ENCODE results near the gene CYBC1.
A peak's percentile ranks its signal among the peaks of the same experiment; 100 is the strongest.
"Not testable (repeated sequence)": the region's sequence is repeated elsewhere in the genome, so short reads cannot be mapped to it uniquely, and the experiment has no call there.

Gene CYBC1

DNA sequence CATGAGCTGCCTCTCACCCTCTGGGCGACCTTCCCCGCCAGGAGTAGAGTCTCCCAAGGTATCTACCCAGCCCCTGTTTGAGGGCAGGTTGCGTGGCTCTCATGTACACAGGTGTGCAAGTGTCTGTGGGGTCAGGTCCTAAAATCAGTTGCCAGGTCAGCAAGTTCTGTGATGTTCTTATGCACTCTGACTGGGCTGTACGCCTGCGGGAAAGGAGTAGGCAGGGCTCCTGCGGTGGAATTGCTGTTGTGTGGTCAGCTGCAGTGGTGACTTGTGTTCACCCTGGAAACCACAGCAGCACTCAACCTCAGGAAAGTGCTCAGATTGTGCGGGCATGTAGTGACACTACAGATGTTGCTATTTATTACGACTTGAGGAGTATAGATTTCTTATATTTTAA is 27.4 kb upstream of the CYBC1 start:
- no peak for DNase-seq (ENCODE audit: low read depth in 2 of 2)

DNA sequence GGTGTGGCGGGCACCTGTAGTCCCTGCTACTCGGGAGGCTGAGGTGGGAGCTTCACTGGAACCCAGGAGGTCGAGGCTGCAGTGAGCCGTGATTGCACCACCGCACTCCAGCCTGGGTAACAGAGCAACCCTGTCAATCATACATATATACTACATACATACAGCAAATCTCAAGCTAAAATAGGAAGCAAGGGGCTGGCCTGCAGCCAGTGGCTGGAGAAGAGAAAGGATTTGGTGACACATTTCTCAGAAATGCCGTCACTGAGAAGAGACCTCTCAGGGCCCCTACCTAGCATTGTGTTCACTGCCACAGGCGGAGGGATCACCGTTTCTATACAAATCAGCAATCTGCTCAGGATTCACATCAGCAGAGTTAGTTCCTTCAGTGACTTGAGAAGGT is 24.9 kb upstream of the CYBC1 start:
- DNase-seq (ENCODE audit: low read depth in 2 of 2) = no peak

DNA sequence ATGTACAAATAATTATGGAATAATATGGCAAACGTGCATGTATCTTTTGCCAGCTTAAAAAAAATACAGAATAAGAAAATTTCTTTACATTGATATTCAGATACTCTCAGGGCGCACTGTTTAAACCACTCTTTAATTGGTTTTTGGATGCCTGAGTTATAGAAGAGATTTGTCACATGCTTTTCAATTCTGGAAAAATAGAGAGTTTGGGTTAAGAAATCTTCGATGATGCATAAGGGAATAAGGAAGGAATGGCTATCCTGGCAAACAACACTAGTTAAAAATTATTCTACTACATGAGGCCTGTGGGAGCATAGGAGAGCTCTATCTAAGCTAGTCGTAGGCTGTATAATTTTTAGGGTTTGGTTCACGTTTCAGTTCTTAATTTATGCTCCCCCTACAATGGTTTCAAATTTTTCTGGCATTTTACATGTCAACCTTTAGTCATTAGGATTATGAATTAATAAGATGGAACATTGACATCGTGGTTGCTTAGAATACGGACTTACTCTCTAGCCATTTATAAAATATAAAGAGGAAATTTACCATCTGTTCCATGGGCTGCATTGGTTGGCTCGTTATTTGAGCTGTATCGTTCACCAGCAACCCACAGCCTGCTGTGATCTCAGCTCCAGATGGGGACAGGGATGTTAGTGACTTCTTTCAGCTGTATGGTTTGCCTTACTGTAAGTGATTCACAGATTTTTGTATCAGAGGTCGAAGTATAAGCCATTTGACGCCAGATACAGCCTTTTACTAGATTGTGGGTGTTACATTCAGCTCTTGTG is 23.9 kb upstream of the CYBC1 start:
- no peak for DNase-seq (ENCODE audit: low read depth in 2 of 2)

DNA sequence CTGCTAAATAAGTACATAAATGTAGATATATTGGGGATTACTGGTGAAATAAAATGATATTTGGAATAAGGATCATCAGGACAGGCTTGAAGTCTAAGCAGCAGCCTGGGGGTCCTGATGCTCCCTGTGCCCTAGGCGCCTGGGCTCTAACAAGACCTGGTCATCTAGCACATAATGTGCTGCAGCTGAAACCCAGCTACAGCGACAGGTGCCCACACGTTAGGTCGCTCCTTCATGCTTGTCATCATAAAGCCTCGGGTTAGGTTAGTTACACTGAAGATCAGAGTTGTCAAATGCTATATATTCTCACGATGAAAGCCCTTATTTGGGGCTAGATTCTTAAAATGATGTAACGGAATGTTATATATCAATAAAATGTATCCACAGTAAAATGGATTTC is 19.5 kb upstream of the CYBC1 start:
- no peak for DNase-seq (ENCODE audit: low read depth in 2 of 2)

DNA sequence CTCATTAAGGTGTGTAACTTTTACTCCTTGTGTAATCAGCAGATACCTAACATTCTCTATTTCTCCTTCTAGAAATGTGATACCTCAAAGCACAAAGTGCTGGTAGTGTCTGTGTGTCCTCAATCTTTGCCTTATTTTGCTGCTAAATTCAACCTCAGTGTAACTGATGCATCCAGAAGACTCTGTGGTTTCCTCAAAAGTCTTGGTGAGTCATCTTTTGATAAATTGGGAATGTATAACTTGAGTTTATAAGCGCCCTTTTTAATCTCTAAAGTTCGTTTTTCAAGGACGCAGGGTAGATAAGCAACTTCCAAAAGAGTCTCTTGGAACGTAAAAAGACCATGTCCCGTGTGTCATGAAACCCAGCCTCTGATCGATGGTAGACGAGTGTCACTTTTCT is 18.1 kb upstream of the CYBC1 start:
- no peak for DNase-seq (ENCODE audit: low read depth in 2 of 2)

DNA sequence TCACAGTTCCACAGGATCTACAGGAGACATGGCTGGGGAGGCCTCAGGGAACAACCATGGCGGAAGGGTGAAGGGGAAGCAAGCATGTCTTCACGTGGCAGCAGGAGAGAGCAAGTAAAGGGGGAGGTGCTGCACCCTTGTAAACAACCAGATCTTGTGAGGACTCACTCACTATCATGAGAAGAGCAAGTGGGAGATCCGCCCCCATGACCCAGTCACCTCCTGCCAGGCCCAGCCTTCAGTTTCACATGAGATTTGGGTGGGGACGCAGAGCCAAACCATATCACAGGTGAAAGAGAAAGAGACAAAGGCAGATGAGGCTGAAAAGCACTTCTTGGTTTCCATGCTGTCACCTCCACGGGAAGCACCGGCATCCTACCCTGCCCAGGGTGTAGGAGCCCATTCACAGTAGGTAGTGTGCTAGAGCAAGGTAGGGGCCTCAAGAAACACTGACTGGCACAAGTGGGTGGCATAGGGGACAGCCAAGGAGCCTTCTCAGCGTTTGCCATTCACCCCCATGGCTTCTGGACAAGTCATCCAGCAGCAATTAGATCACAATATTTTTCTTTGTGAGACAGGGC is 14.6 kb upstream of the CYBC1 start:
- DNase-seq (ENCODE audit: low read depth in 2 of 2) = no peak

DNA sequence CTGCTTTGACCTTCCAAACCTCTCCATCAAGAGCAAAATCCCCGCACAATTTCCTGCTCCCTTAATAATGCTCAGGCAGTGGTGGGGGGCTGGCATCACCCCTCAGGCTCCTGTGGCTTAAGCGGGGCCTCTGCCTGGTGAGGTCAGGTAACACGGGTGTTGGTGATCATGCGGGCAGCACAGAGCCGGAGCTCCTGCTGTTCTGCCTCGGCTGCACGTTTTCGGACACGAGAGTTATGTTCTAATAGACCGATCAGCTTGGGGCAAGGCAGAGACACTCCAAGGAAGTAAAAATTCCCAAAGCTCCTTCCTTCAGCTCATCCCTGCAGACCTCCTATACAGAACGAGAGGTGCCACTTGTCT is 14.0 kb upstream of the CYBC1 start:
- DNase-seq (ENCODE audit: low read depth in 2 of 2) = no peak

DNA sequence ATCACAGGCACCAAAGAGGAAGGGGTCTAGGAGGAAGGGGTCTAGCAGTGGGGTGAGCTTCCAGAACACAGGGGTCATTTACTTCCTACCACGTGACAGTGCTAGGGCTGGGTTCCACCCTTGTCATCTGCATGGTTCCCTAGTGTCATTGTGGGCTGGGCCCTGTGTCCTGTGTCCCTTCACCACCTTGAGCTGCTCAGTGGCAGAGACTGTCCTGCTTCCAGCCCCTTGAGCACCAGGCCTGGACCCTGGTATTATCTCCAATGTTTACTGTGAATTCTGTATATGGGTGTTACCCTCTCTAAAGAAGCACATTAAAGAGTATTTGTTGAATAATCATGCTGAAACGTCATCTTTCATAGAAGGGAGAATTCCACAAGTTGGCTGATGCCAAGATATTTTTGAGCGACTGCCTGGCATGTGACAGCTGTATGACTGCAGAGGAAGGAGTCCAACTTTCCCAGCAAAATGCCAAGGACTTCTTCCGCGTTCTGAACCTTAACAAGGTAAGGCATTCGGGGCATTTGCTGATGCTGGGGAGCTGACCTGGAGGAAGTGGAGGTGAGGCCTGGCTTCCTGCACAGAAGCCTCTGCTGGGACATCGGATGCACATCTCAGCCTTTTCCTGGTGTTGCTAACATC is 13.5 kb upstream of the CYBC1 start:
- DNase-seq (ENCODE audit: low read depth in 2 of 2) = no peak

DNA sequence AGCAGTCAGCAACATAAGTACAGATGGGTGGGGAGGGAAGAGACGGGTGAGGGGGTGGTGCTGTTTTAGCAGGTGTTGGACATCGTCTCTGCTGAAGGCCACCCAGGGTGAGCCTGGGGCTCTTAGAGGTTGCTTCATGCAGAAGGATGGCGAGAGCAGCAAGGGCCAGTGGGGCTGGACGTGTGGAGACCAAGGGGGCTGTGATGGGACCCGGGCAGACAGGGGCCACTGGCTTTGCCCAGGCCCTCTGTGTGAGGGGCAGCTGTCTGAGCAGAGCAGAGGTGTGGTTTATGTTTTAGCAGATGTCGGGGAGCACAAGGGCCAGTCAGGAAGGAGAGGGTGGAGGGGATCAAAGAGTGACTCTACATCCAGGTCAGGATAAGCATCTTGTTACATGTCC is 12.8 kb upstream of the CYBC1 start:
- DNase-seq (ENCODE audit: low read depth in 2 of 2) = no peak

DNA sequence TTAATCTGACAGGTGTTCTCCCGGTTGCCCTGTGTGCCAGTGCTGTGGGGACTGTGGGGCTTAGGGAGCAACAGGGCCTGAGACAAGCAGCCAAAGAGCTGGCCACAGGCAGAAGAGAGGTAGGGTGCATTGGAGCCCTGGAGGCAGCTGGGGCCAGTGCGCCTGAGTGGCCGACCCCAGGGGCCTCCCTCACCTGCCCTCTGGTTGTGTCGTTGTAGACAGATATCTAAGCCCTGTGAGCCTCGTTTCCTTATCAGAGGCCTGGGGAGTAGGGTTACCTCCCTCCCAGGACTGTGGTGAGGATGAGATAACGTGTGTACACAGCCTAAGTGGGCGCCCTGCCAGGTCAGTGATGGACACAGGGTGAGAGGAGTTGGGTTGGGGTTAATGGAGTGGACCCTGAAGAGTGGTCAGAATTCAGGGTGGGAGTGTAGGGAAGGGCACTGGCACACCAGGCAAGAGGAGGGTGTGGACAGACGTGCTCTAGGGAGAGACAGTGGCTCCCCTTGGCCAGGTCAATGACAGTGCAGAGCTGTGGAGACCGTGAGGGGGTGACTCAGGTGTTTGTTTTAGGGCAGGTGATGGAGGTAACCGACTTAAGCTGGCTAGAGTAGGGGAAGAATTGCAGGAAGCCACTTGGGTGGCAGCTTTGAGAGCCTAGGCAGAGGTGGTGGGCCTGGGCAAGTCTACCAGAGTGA is 11.4 kb upstream of the CYBC1 start:
- no peak for DNase-seq (ENCODE audit: low read depth in 2 of 2)

DNA sequence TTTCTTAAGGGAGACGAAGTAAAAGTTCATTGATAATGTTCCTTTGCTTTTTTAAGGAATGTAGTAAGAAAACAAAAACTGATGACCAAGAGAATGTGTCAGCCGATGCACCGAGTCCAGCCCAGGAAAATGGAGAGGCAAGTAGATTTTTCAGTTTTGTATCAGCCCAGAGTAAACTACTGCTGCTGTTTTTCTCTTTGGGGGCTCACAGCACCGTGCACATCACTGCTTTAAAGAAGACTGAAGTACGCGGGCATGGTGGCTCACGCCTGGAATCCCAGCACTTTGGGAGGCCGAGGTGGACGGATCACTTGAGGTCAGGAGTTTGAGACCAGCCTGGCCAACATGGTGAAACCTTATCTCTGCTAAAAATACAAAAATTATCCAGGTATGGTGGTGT is 9.4 kb upstream of the CYBC1 start:
- DNase-seq (ENCODE audit: low read depth in 2 of 2) = not testable (repeated sequence)

DNA sequence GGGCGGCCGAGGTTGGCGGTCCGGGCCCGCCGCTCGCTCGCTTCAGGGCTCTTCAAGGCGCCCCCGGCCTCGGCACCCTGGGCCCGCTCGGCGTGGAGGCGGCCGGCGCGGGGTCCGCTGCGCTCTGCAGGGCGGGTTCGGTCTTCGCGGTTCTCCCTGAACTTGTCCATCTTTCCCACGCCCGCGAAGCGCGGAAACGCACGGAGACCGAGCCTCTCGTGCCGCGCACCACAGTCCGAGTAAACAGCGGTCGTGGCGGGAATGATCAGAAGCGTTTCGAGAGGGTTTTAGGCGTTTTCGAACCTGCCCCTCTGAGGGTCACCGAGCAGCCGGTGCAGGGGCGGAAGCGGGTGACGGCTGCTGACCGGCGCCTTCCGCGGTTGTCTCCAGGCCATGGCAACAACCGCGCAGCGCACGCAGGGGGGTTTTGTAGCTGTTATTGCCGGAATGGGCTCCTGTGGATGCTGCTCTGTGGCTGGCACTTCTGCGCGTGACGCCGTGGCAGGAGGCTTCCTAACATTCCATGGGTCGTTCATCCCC is 8.4 kb upstream of the CYBC1 start:
- DNase-seq (ENCODE audit: low read depth in 2 of 2) = no peak

DNA sequence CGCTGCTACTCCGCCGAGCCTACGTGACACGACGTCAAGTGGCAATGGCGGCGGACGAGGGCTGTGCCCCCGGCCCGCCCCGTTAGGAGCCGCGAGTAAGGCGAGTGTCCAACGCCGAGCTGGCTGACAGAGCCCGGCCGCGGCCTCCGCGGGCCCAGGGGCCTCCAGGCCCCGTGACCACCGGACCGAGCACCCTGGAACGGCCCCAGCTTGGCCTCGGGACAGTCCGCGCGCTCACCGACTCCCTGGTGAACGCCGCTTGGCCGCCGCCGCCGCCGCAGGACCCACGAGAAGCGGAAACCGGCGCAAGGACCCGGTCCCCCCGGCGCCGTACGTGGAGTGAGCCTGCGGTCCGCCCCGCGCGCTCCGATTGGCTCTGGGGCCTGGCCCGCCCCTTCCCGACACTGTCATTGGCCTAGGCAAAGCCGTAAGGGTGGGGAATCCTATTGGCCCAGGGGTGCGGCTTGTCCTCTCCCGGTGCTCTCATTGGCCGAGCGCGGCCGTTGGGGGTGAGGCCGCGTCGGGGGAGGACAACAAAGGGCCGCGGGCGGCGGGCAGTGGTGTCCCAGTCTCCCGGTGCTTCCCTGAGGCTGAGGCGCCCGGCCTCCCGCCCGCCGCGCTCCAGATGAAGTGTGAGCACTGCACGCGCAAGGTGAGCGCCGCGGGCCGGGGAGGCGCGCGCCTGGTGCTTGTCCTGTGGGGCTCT is 7.8 kb upstream of the CYBC1 start, which contains the start of gene NARF:
NARF (plus strand) TSS at position 563 of the 706 bp plus-strand sequence; CDS start at position 626, 63 bp downstream.
- DNase-seq (ENCODE audit: low read depth in 2 of 2) = peak; percentile 91 to 96

DNA sequence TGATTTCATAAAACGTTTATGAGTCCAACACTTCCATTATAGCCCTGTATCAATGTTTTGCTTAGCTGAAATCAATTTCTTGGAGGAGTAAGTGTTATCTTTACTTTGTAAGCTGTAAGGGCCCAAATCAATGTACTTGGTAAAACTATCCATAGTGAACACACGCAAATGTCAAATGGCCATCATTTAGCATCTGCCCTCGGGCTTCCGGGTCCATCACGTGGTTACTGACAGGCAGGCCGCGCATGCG is 7.3 kb upstream of the CYBC1 start:
- DNase-seq (ENCODE audit: low read depth in 2 of 2) = no peak

DNA sequence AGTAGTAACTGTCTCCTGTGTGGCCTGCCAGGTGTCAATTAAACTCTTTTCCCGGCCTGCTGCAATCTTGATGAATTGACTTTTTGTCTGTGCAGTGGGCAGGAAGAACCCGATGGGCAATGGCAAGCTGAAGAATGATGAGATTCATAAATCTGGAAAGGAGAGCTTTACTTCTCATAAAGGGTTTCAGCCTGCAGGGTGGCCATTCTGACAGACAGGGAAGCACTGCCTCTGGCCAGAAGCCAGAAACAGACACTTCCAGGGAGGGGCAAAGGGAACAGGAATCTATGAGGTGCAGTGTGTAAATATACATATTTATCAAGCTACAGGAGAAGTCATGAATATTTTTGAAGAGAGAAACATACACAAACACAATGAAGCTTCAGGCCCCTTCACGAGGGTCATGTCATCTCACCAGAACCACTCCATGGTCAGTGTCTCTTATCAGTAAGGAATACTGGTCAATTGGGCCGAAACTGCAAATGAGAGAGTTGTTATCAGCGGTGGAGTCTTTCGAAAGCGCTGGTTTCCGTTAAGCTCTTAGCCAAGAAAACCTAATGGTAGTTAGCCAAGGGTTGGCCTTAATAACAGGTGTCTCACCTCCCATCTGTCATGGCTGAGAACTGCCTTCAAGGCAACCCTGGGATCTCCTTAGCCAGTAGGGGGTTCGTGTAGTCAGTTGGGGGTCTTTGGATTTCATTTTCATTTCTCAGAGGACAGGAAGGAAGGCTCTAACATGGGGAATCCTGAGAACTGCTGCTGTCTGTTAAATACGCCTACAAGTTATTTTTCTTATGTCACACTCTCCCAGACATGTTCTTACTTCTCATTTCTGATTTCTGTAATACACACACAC is 6.7 kb upstream of the CYBC1 start:
- DNase-seq (ENCODE audit: low read depth in 2 of 2) = no peak

DNA sequence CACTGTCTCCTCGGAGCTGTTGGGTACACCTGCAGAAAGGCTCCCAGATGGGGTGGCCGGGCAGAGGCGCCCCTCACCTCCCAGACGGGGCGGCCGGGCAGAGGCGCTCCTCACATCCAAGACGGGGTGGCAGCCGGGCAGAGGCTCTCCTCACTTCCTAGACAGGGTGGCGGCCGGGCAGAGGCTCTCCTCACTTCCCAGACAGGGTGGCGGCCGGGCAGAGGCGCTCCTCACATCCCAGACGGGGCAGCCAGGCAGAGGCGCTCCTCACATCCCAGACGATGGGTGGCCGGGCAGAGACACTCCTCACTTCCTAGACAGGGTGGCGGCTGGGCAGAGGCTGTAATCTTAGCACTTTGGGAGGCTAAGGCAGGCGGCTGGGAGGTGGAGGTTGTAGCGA is 3.2 kb upstream of the CYBC1 start:
- DNase-seq (ENCODE audit: low read depth in 2 of 2) = not testable (repeated sequence)

DNA sequence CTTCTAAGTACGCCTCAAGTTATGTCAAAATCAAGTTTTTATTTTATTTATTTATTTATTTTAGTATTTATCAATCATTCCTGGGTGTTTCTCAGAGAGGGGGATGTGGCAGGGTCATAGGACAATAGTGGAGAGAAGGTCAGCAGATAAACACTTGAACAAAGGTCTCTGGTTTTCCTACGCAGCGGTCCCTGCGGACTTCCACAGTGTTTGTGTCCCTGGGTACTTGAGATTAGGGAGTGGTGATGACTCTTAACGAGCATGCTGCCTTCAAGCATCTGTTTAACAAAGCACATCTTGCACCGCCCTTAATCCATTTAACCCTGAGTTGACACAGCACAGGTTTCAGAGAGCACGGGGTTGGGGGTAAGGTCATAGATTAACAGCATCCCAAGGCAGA is 2.6 kb upstream of the CYBC1 start:
- DNase-seq (ENCODE audit: low read depth in 2 of 2) = not testable (repeated sequence)

DNA sequence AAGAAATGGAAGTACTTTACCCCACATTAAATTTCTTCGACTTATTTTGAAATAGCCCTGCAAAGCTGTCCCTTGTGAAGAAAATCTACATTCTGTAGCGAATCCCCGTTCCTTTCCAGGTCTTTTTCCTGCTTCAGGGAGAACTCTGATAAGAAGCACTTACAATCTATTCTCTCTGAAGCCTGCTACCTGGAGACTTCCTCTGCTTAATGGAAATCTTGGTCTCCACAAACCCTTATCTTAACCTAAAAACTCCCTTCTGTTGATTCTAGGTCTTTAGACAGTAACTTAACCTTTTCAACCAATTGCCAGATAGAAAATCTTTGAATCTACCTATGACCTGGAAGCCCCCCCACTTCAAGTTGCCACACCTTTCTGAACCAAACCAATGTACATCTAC is 1.6 kb upstream of the CYBC1 start:
- no peak for DNase-seq (ENCODE audit: low read depth in 2 of 2)

DNA sequence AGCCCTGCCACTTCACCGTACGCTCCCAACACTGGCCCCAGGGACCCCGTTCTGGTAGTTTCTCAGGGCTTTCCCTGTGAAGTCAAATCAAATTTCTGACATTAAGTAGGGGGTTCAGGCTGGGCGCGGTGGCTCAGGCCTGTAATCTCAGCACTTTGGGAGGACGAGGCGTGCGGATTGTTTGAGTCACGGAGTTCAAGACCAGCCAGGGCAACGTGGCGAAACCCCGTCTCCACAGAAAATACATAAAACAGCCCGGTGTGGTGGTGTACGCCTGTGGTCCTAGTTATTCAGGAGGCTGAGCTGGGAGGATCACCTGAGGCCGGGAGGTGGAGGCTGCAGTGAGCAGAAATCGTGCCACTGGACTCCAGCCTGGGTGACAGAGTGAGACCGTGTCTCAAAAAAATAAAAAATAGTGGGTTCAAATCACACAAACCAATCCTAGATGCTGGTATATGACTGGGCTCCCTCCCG is 632 bp downstream of the CYBC1 start:
- peak in 1 of 2 donors; percentile 32 for DNase-seq (ENCODE audit: low read depth in 2 of 2)

DNA sequence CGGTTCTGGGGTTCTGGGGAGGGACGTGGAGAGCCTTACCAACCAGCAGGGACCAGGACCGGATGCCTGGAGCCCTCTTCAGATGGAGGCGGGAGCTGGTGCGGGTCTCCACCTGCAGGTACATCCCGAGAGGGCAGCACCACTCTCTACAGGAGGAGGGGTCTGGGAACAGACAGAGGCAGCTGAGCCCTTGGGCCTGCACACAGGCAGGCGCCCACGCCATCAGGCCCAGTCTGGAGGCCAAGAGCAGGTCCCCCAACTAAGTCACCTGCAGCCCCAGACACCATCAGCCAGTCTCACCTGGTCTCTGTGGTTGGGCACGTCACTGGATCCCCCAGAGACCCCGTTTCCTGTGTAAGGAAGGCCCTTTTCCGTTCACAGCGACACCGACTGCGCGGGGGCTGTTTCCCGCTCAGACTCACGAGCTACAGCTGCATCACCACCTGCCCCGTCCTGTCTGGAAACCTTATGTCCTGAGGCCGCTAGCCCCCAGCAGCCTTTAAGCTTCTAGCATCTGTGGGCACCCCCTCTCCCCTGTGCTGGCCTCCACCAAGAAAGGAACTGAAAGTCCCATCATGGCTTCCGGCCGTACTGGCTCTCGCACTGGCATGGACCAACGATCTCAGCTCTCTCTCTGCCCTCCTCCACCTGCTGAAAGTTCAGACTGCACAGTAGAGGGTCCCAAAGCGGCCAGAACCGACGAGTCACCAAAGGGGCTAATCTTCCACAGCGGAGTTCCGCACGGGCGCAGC is 1.2 kb downstream of the CYBC1 start:
- DNase-seq (ENCODE audit: low read depth in 2 of 2) = peak; percentile 30 to 58

All from stimulated activated CD8-positive, alpha-beta memory T cell treated with anti-CD3 and anti-CD28 coated beads, Interleukin-2, amount 100 ng/mL, for 48 hours (primary cell).